ENCODE results near the gene NGEF. TPM values are rescaled to one million over a fixed set of nuclear protein-coding genes. Genes with fewer than 3 reads are reported as not detected.

The NGEF gene
- polyA plus RNA-seq, 3 donors, result 0.11 to 2.2 (median 0.58) TPM

GRCh38 chr2:232980683-232981082 is 32.4 kb downstream of the NGEF start:
- 83 to 94% (median 89%) methylated on average over 7 of the region's 7 CpGs for WGBS, 3 donors
- H3K27ac ChIP-seq (ENCODE audit: low read depth, low read length), result no peak overlapping the region

- H3K27ac ChIP-seq (ENCODE audit: low read depth, low read length), result no peak overlapping the region
- WGBS, 3 donors, result 59 to 67% (median 63%) methylated on average over 7 of the region's 7 CpGs
Observed at GRCh38 chr2:232979871-232980461, 33.1 kb downstream of the NGEF start.

- no peak overlapping the region for H3K27ac ChIP-seq (ENCODE audit: low read depth, low read length)
- WGBS, 3 donors, result 89 to 92% (median 91%) methylated on average over 10 of the region's 10 CpGs
Observed at GRCh38 chr2:232977438-232977971, 35.6 kb downstream of the NGEF start.

- H3K27ac ChIP-seq (ENCODE audit: low read depth, low read length), result no peak overlapping the region
- WGBS, 3 donors, result 78 to 88% (median 84%) methylated on average over 20 of the region's 20 CpGs
Observed at GRCh38 chr2:232976666-232977437, 36.2 kb downstream of the NGEF start.

GRCh38 chr2:232976176-232976575 is 36.9 kb downstream of the NGEF start:
- WGBS, 3 donors, result 81 to 93% (median 91%) methylated on average over 4 of the region's 4 CpGs

GRCh38 chr2:232974396-232974795 is 38.7 kb downstream of the NGEF start:
- no peak overlapping the region for H3K27ac ChIP-seq (ENCODE audit: low read depth, low read length)
- 85 to 88% (median 86%) methylated on average over 7 of the region's 7 CpGs for WGBS, 3 donors

More at GRCh38 chr2:232976176-232976575, 36.9 kb downstream of the NGEF start:
- H3K27ac ChIP-seq (ENCODE audit: low read depth, low read length), result no peak overlapping the region

GRCh38 chr2:232973796-232974195 is 39.3 kb downstream of the NGEF start:
- H3K27ac ChIP-seq (ENCODE audit: low read depth, low read length), result no peak overlapping the region
- WGBS, 3 donors, result 72 to 86% (median 86%) methylated on average over 3 of the region's 3 CpGs

GRCh38 chr2:232973011-232973735 is 39.9 kb downstream of the NGEF start:
- no peak overlapping the region for H3K27ac ChIP-seq (ENCODE audit: low read depth, low read length)
- WGBS, 3 donors, result 77 to 85% (median 79%) methylated on average over 10 of the region's 10 CpGs

GRCh38 chr2:232971744-232972143 is 41.3 kb downstream of the NGEF start:
- H3K27ac ChIP-seq (ENCODE audit: low read depth, low read length), result no peak overlapping the region
- 66 to 77% (median 68%) methylated on average over 5 of the region's 5 CpGs for WGBS, 3 donors

- 84 to 90% (median 87%) methylated on average over 2 of the region's 2 CpGs for WGBS, 3 donors
- H3K27ac ChIP-seq (ENCODE audit: low read depth, low read length), result no peak overlapping the region
Observed at GRCh38 chr2:232970051-232970450, 43.0 kb downstream of the NGEF start.

GRCh38 chr2:232967474-232967873 is 45.6 kb downstream of the NGEF start:
- H3K27ac ChIP-seq (ENCODE audit: low read depth, low read length), result no peak overlapping the region
- 33 to 87% (median 66%) methylated on average over 2 of the region's 2 CpGs for WGBS, 3 donors

- no peak overlapping the region for H3K27ac ChIP-seq (ENCODE audit: low read depth, low read length)
- WGBS, 3 donors, result 45 to 67% (median 57%) methylated on average over 5 of the region's 5 CpGs
Observed at GRCh38 chr2:232966122-232966521, 46.9 kb downstream of the NGEF start.

GRCh38 chr2:232963913-232964312 is 49.1 kb downstream of the NGEF start:
- no peak overlapping the region for H3K27ac ChIP-seq (ENCODE audit: low read depth, low read length)
- 96 to 100% (median 100%) methylated on average over 1 of the region's 1 CpG for WGBS, 3 donors

- H3K27ac ChIP-seq (ENCODE audit: low read depth, low read length), result no peak overlapping the region
- 57 to 95% (median 89%) methylated on average over 2 of the region's 2 CpGs for WGBS, 3 donors
Observed at GRCh38 chr2:232960862-232961261, 52.2 kb downstream of the NGEF start.

GRCh38 chr2:232959139-232959538 is 53.9 kb downstream of the NGEF start:
- WGBS, 3 donors, result 71 to 89% (median 73%) methylated on average over 4 of the region's 4 CpGs
- no peak overlapping the region for H3K27ac ChIP-seq (ENCODE audit: low read depth, low read length)

GRCh38 chr2:232957657-232958090 is 55.4 kb downstream of the NGEF start:
- H3K27ac ChIP-seq (ENCODE audit: low read depth, low read length), result no peak overlapping the region
- WGBS, 3 donors, result 78 to 85% (median 80%) methylated on average over 3 of the region's 3 CpGs

GRCh38 chr2:232955856-232956255 is 57.2 kb downstream of the NGEF start:
- no peak overlapping the region for H3K27ac ChIP-seq (ENCODE audit: low read depth, low read length)
- WGBS, 3 donors, result 64 to 73% (median 66%) methylated on average over 5 of the region's 5 CpGs

- WGBS, 3 donors, result 94 to 98% (median 95%) methylated on average over 10 of the region's 10 CpGs
- no peak overlapping the region for H3K27ac ChIP-seq (ENCODE audit: low read depth, low read length)
Observed at GRCh38 chr2:232954691-232955090, 58.4 kb downstream of the NGEF start.

- no peak overlapping the region for H3K27ac ChIP-seq (ENCODE audit: low read depth, low read length)
- 63 to 78% (median 66%) methylated on average over 7 of the region's 7 CpGs for WGBS, 3 donors
Observed at GRCh38 chr2:232951891-232952290, 61.2 kb downstream of the NGEF start.

Data from adipose tissue (tissue), 3 donors.